ENCODE data around the gene PTPMT1.
"Not testable (repeated sequence)": the region's sequence is repeated elsewhere in the genome, so short reads cannot be mapped to it uniquely, and the experiment has no call there.

The PTPMT1 gene

GRCh38 chr11:47539681-47540039, 25.7 kb upstream of the PTPMT1 start:
- no peak overlapping the region for H3K4me3 Mint-ChIP-seq
- TF ChIP-seq CTCF (IDR thresholded peaks at IDR 0.05) = no peak
- peak overlapping the region; percentile 77 for H3K27ac Mint-ChIP-seq
- peaks cover 11% of the 10 kb centered on the region for H3K4me1 Mint-ChIP-seq
- H3K36me3 Mint-ChIP-seq (ENCODE audit: low read depth) = peaks cover 54% of the 10 kb centered on the region
- H3K9me3 Mint-ChIP-seq = peaks cover 3% of the 10 kb centered on the region
- H3K27me3 Mint-ChIP-seq (ENCODE audit: low read depth, poor library complexity) = no peaks in the 10 kb centered on the region
- no peak for DNase-seq

DNA sequence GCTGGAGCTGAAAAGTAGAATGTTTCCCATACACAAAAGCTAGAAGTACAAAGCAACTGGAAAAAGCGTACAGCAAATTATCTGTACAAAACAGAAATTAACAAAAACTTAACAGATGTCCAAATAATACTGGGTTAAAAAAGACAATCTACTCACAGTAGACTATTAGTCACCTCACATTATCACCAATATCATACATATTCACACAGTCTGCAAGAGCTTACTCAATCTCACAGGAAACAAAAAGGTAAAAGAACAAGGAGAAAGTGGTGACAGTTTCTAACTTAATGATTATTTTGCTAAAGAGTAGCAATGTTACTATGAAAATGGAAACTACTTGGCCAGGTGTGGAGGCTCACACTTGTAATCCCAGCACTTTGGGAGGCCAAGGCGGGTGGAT, 24.3 kb upstream of the PTPMT1 start:
- no peak for TF ChIP-seq CTCF (IDR thresholded peaks at IDR 0.05)
- no peak overlapping the region for H3K4me3 Mint-ChIP-seq
- DNase-seq = no peak
- no peaks in the 10 kb centered on the region for H3K27me3 Mint-ChIP-seq (ENCODE audit: low read depth, poor library complexity)
- H3K4me1 Mint-ChIP-seq = peaks cover 4% of the 10 kb centered on the region
- H3K9me3 Mint-ChIP-seq = peaks cover 3% of the 10 kb centered on the region
- peak overlapping the region; percentile 86 for H3K27ac Mint-ChIP-seq
- H3K36me3 Mint-ChIP-seq (ENCODE audit: low read depth) = peaks cover 45% of the 10 kb centered on the region

DNA sequence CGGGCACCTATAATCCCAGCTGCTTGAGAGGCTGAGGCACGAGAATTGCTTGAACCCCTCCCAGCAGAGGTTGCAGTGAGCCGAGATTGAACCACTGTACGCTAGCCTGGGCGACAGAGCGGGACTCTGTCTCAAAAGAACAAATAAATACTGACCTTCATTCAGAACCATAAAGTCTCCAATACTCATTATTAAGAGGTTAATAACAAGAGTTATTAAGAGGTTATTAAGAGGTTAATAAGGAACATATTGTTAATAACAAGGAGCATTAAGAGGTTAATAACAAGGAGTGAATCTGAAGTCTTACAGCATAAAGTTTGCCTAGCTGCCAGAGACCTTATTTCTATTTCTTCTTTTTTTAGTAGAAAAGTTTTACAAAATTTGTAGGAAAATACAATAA, 20.1 kb upstream of the PTPMT1 start:
- Mint-ChIP-seq H3K9me3 (no peaks in the 10 kb centered on the region), H3K27me3 (ENCODE audit: low read depth, poor library complexity) (no peaks in the 10 kb centered on the region), H3K4me3 (no peak overlapping the region), H3K27ac (no peak overlapping the region), H3K36me3 (ENCODE audit: low read depth) (peaks cover 58% of the 10 kb centered on the region), H3K4me1 (peaks cover 6% of the 10 kb centered on the region)
- no peak for DNase-seq
- TF ChIP-seq CTCF (IDR thresholded peaks at IDR 0.05) = no peak

GRCh38 chr11:47546274-47546673, 19.1 kb upstream of the PTPMT1 start:
- not testable (repeated sequence) for H3K27me3 Mint-ChIP-seq (ENCODE audit: low read depth, poor library complexity); H3K9me3 Mint-ChIP-seq; H3K27ac Mint-ChIP-seq; DNase-seq; H3K4me3 Mint-ChIP-seq
- Mint-ChIP-seq H3K4me1 (peaks cover 16% of the 10 kb centered on the region), H3K36me3 (ENCODE audit: low read depth) (peaks cover 56% of the 10 kb centered on the region)

DNA sequence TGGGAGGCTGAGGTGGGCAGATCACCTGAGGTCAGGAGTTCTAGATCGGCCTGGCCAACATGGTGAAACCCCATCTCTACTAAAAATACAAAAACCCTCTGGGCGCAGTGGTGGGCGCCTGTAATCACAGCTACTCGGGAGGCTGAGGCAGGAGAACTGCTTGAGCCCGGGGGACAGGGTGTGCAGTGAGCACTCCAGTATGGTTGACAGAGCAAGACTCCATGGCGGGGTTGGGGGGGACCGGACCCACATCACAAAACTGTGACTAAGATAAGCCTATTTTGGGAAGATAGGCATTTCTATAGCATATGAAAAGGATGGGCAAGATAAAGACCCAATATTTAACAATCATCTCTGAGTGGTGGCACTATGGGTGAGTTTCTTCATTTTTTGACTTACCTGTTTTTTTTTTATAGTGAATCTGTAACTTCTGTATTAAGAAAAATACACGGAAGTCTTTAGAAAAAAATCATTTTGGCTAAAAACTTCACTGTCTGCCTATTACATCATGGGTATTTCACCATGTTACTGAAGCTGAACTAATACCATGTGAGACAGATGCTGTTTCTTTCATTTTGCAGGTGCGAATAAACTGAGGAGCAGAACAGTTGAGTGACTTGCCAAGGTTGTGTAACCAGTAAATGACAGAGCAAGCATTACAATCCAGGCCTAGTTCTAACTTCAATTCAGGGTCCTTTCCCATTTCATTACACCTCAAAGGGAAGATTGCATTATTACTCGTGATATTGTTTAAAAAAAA, 14.9 kb upstream of the PTPMT1 start:
- TF ChIP-seq CTCF (IDR thresholded peaks at IDR 0.05) = no peak
- Mint-ChIP-seq H3K4me3 (peak overlapping the region; percentile 99), H3K9me3 (no peaks in the 10 kb centered on the region), H3K4me1 (peaks cover 39% of the 10 kb centered on the region), H3K27ac (peak overlapping the region; percentile 74), H3K27me3 (ENCODE audit: low read depth, poor library complexity) (peaks cover 3% of the 10 kb centered on the region), H3K36me3 (ENCODE audit: low read depth) (peaks cover 42% of the 10 kb centered on the region)
- DNase-seq = no peak

- no peak for DNase-seq
- Mint-ChIP-seq H3K4me3 (peak overlapping the region; percentile 99), H3K4me1 (peaks cover 39% of the 10 kb centered on the region)
These were observed 14.3 kb upstream of the PTPMT1 start for GRCh38 chr11:47551086-47551485.

More at GRCh38 chr11:47551086-47551485, 14.3 kb upstream of the PTPMT1 start:
- Mint-ChIP-seq H3K36me3 (ENCODE audit: low read depth) (peaks cover 42% of the 10 kb centered on the region), H3K27ac (peak overlapping the region; percentile 96), H3K27me3 (ENCODE audit: low read depth, poor library complexity) (peaks cover 3% of the 10 kb centered on the region), H3K9me3 (no peaks in the 10 kb centered on the region)
- no peak for TF ChIP-seq CTCF (IDR thresholded peaks at IDR 0.05)

Measured in nephron progenitor cell (in vitro differentiated cells).